Measurements from ENCODE around the gene CWH43.
"Not testable (repeated sequence)": the region's sequence is repeated elsewhere in the genome, so short reads cannot be mapped to it uniquely, and the experiment has no call there.

- not testable (repeated sequence) for TF ChIP-seq POLR2AphosphoS5, POLR2A (IDR thresholded peaks at IDR 0.05)
Observed at GRCh38 chr4:49104231-49104930, 118.3 kb downstream of the CWH43 start.

Data from gastroesophageal sphincter (tissue), 2 donors.